GM12872 (cell line): ENCODE data around the gene COPA.

Source experiments
- TF ChIP-seq, protein P1 (sequence below): IDR thresholded peaks from 3 replicates; pipeline ENCODE4 v1.5.1; 2011; ENCODE audit warnings: low read depth, mild to moderate bottlenecking, low read length, moderate library complexity; ENCODE audit not compliant: insufficient read depth

The COPA gene

DNA sequence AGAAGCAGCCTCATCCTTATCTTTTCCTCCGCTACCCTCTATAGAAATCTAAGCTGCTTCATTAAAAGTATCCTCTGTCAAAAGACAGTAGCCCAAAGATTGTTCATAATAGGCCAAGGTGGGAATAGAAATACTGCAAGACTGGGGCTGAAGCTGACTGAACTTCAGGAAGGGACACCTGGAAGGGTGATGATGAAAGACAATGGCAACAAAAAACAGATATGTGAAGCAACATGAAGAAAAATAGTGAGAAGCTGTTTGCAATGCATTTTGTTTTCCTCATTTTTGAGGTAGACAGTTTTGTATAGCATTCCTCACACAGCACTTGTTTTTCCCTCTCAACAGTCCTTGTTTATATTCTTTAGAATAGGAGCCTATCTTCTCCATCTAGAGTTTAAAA lies 97.6 kb downstream of the COPA start:
- TF ChIP-seq, protein P1, sequence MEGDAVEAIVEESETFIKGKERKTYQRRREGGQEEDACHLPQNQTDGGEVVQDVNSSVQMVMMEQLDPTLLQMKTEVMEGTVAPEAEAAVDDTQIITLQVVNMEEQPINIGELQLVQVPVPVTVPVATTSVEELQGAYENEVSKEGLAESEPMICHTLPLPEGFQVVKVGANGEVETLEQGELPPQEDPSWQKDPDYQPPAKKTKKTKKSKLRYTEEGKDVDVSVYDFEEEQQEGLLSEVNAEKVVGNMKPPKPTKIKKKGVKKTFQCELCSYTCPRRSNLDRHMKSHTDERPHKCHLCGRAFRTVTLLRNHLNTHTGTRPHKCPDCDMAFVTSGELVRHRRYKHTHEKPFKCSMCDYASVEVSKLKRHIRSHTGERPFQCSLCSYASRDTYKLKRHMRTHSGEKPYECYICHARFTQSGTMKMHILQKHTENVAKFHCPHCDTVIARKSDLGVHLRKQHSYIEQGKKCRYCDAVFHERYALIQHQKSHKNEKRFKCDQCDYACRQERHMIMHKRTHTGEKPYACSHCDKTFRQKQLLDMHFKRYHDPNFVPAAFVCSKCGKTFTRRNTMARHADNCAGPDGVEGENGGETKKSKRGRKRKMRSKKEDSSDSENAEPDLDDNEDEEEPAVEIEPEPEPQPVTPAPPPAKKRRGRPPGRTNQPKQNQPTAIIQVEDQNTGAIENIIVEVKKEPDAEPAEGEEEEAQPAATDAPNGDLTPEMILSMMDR, result no peak

DNA sequence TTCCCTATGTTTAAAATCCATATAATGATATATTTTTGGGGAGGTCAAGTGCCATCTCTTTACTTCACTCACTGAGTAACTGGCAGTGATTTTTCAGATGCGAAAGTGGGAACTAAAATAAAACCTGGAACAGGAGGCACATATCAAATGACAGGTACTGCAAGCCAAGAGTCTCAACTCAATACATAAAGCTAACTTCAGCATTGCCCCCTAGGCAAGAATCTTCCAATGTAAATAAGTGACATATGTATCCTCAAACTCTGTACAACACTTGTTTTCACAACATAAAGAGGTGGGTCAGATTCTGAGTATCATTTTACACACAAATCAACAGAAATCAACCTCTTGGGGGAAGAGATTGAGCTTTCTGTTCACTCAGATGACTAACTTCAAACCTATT lies 98.8 kb downstream of the COPA start:
- TF ChIP-seq, protein P1, result no peak

DNA sequence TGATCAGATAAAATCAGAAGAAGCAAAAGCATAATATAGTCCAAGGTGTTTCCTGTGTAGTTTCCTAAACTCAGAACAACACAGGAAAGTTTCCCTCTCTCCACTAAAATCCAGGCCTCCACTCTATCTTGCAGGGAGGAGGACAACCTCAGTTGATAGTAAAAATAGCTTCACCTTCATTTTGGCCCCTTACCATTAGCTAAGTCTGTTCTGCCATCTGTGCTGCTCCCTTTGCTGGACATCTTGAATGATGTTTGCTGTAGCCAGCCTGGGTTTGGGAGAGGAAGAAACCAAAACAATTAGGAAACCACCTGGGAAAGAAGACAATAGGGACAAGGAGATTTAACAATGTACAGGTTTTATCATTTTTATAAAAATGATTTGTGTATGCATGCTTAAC lies 99.3 kb downstream of the COPA start:
- TF ChIP-seq, protein P1, result no peak

DNA sequence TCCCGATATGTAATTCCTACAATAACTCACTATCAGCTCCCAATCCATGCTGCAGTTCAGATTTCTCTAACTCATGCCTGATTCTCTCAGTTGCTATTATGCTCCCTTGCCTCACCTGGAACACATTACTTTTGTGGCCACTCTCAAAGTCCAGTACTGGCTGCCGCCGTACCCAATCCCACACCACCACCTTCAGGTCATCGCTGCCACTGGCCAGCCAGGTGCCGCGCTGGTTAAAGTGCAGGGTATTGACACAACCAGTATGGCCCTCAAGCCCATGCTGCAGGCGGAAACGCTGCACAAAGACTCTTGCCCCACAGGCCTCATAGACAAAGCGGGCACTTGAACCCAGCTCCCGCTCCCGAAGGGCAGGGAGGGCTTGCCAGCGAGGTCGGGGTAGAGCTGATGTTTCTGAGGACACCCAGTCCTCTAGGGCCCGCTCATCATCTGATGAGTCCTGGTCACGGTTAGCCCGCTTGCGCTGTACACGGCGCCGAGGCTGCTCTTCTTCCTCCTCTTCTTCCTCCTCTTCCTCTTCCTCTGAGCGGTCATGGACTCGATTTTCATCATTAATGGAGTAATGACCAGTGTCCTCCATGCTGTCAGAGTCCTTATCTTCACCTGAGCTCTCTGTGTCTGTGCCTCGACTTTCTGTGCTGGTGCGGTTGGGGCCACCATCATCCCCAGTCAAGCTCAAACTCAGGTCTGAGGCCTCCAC lies 103.3 kb downstream of the COPA start:
- TF ChIP-seq, protein P1, result no peak
